Measurements from ENCODE around the gene SULT1E1.

Gene SULT1E1

DNA sequence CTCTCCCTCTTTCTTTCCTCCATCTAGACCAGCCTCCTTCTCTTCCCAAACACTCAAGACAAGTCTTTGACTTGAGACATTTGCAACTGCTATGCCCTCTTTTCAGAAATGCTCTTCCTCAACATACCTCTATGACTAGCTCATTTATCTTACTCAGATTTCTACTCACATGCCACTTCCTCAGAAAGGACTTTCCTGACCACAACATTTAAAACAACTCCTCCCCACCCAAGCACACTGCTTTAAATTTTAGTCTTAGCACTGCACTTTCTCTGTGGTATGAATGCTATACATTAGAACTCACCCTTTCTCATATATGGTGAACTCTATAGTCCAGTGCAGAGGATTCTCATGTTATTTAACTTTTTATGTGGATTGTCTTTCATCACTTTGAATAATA is 28.4 kb upstream of the SULT1E1 start:
- no peaks in the 10 kb centered on the region for H3K9me3 ChIP-seq
- H3K27me3 ChIP-seq, result no peaks in the 10 kb centered on the region
- H3K4me1 ChIP-seq, result no peaks in the 10 kb centered on the region
- no peak overlapping the region for H3K4me3 ChIP-seq (ENCODE audit: low read depth, low read length)
- DNase-seq, result no peak
- no peaks in the 10 kb centered on the region for H3K36me3 ChIP-seq
- TF ChIP-seq, protein P1, sequence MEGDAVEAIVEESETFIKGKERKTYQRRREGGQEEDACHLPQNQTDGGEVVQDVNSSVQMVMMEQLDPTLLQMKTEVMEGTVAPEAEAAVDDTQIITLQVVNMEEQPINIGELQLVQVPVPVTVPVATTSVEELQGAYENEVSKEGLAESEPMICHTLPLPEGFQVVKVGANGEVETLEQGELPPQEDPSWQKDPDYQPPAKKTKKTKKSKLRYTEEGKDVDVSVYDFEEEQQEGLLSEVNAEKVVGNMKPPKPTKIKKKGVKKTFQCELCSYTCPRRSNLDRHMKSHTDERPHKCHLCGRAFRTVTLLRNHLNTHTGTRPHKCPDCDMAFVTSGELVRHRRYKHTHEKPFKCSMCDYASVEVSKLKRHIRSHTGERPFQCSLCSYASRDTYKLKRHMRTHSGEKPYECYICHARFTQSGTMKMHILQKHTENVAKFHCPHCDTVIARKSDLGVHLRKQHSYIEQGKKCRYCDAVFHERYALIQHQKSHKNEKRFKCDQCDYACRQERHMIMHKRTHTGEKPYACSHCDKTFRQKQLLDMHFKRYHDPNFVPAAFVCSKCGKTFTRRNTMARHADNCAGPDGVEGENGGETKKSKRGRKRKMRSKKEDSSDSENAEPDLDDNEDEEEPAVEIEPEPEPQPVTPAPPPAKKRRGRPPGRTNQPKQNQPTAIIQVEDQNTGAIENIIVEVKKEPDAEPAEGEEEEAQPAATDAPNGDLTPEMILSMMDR (IDR thresholded peaks at IDR 0.05; ENCODE audit: low read depth, low read length), result no peak

DNA sequence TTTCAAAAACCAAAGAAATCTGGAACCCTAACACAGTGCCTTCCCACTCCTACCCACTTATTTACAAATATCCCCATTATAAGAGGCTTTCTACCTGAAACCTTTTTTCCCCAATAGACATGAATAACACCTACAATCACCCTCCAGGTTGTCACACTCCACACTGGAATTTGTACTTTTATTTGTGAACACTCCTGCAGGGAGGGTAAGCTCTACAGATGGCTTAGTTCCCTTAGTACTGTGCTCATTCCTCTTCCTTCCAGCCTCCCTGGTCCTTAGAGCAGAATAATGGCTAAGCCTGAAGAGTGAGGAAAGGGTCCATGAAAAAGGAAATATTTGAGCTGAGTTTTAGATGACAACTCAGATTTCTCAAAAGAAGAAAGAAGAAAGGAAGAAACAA is 22.2 kb upstream of the SULT1E1 start:
- no peaks in the 10 kb centered on the region for H3K27me3 ChIP-seq
- no peaks in the 10 kb centered on the region for H3K4me1 ChIP-seq
- TF ChIP-seq, protein P1 (IDR thresholded peaks at IDR 0.05; ENCODE audit: low read depth, low read length), result no peak
- no peaks in the 10 kb centered on the region for H3K36me3 ChIP-seq
- no peaks in the 10 kb centered on the region for H3K9me3 ChIP-seq
- H3K4me3 ChIP-seq (ENCODE audit: low read depth, low read length), result no peak overlapping the region
- DNase-seq, result no peak

DNA sequence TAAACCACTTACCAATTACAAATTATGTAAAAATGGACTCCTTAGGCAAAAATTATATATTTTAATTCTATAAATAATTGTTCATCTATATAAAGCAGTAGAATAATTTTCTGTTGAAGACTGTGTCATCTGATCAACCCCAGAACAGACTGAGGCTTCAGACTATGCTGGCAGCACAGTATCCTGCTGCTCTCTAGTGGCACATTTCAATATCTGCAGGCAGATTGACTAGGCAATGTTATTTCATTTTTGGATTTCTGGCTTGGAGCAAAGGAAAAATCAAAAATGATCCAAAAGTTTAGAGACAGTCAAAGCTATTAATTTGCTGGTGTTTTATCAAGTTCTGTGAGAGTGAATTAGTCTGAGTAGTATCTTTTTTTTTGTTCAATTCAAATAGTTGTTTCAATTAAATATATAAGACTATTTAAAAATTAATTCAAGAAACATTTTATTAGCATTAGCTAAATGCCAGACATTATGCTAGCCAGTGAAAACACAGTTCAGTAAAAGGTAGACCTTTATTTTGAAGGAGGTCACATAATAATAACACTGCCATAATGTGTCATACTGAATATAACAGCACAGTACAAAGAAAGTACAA is 21.3 kb upstream of the SULT1E1 start:
- H3K4me3 ChIP-seq (ENCODE audit: low read depth, low read length), result no peak overlapping the region
- H3K9me3 ChIP-seq, result no peaks in the 10 kb centered on the region
- no peaks in the 10 kb centered on the region for H3K4me1 ChIP-seq
- TF ChIP-seq, protein P1 (IDR thresholded peaks at IDR 0.05; ENCODE audit: low read depth, low read length), result peak; percentile 80
- H3K36me3 ChIP-seq, result no peaks in the 10 kb centered on the region
- H3K27me3 ChIP-seq, result no peaks in the 10 kb centered on the region
- DNase-seq, result peak; percentile 23

DNA sequence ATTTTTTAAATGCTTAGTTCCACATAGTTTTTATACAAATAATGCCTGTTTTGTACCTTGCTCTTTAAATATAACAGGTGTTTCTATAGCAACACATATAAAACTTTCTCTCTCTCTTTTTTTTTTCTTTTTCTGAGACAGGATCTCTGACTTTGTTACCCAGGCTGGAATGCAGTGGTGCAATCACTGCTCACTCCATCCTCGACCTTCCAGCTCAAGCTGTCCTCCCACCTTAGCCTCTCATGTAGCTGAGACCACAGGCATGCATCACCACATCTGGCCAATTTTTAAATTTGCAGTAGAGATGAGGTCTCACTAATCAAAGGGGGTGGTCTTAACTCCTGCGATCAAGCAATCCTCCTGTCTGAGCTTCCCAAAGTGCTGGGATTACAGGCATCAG is 18.3 kb upstream of the SULT1E1 start:
- Histone ChIP-seq H3K36me3 (no peaks in the 10 kb centered on the region), H3K9me3 (no peaks in the 10 kb centered on the region), H3K4me3 (ENCODE audit: low read depth, low read length) (no peak overlapping the region), H3K4me1 (no peaks in the 10 kb centered on the region), H3K27me3 (no peaks in the 10 kb centered on the region)
- DNase-seq, result no peak
- TF ChIP-seq, protein P1 (IDR thresholded peaks at IDR 0.05; ENCODE audit: low read depth, low read length), result no peak

DNA sequence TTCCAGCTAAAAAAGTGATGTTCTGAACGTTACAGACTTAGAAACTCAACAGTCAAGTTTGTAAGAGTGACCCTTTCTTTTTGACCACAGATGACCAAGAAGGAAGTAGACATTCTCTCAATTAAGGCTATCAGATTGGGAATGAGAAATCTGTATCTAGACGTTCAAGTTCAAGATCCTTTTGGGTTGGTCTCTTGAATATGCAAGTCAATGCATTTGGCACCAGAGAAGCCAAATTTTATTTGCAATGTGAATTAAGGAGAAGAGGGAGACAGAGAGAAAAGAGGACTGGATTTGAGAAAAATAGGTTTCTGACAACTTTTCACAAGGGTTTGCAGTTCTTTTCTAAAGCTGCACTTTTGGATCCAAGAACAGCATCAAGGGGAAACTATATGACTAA is 17.5 kb upstream of the SULT1E1 start:
- DNase-seq, result no peak
- Histone ChIP-seq H3K36me3 (no peaks in the 10 kb centered on the region), H3K9me3 (no peaks in the 10 kb centered on the region), H3K4me1 (no peaks in the 10 kb centered on the region), H3K27me3 (no peaks in the 10 kb centered on the region), H3K4me3 (ENCODE audit: low read depth, low read length) (no peak overlapping the region)
- TF ChIP-seq, protein P1 (IDR thresholded peaks at IDR 0.05; ENCODE audit: low read depth, low read length), result no peak

DNA sequence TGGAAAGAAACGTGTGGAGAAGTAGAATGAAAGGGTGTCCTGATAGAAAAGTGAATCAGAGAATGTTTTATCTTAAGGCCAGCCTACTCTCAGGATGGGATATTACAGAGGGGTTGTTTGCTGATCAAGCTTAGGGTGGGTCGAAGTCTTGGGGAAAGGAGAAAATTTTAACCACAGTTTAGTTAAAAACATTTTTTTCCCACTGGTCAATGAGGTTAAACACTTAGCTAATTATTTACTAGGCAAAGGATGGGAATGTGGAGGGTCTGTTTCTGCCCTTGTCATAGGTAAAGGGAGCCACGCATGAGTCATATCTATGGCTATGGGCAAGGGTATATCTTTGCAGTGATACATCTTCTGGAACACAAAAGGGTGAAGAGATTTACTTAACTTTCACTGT is 16.1 kb upstream of the SULT1E1 start:
- DNase-seq, result no peak
- TF ChIP-seq, protein P1 (IDR thresholded peaks at IDR 0.05; ENCODE audit: low read depth, low read length), result no peak
- H3K27me3 ChIP-seq, result no peaks in the 10 kb centered on the region
- H3K4me1 ChIP-seq, result no peaks in the 10 kb centered on the region
- no peaks in the 10 kb centered on the region for H3K36me3 ChIP-seq
- H3K9me3 ChIP-seq, result no peaks in the 10 kb centered on the region
- no peak overlapping the region for H3K4me3 ChIP-seq (ENCODE audit: low read depth, low read length)

Measured in BE2C (cell line).